Mesendoderm (in vitro differentiated cells): Measurements from ENCODE around the gene SNX25.
A peak's percentile ranks its signal among the peaks of the same experiment; 100 is the strongest.

Experiments used
- DNase-seq: peaks from one replicate; pipeline ENCODE4 v3.0.0; 2013
- H2AK5ac ChIP-seq: 2 replicates; pipeline ENCODE4 v1.6.1; 2013; ENCODE audit warnings: low read length, inconsistent platforms
- H2BK120ac ChIP-seq: 2 replicates; pipeline ENCODE4 v1.6.1; 2013; ENCODE audit warnings: low read depth, mild to moderate bottlenecking, low read length, moderate library complexity, mixed read lengths
- H2BK15ac ChIP-seq: replicated peaks from 2 replicates; pipeline ENCODE4 v1.6.1; 2013; ENCODE audit warnings: low read depth, mild to moderate bottlenecking, moderate library complexity
- H2BK5ac ChIP-seq: 2 replicates; pipeline ENCODE4 v1.6.1; 2013; ENCODE audit warnings: low read length, inconsistent platforms
- H3K18ac ChIP-seq: 2 replicates; pipeline ENCODE4 v1.6.1; 2013; ENCODE audit warnings: mild to moderate bottlenecking, low read length, mixed read lengths
- H3K23ac ChIP-seq: one replicate; pipeline ENCODE4 v1.6.1; 2013; ENCODE audit warnings: low read length
- H3K27ac ChIP-seq: 2 replicates; pipeline ENCODE4 v1.5.1; 2013; ENCODE audit warnings: low read depth, mild to moderate bottlenecking, inconsistent platforms, low read length, moderate library complexity
- H3K27me3 ChIP-seq: 2 replicates; pipeline ENCODE4 v1.6.1; 2013; ENCODE audit warnings: low read length, control low read depth, mild to moderate bottlenecking, inconsistent platforms; ENCODE audit not compliant: insufficient read depth, poor library complexity
- H3K36me3 ChIP-seq: 2 replicates; pipeline ENCODE4 v1.6.1; 2013; ENCODE audit warnings: low read length, inconsistent platforms; ENCODE audit not compliant: control insufficient read depth, insufficient read depth
- H3K4ac ChIP-seq: one replicate; pipeline ENCODE4 v1.6.1; 2013; ENCODE audit warnings: low read depth, mild to moderate bottlenecking, low read length, moderate library complexity
- H3K4me1 ChIP-seq: 2 replicates; pipeline ENCODE4 v1.6.1; 2013; ENCODE audit warnings: low read depth, low read length, inconsistent platforms; ENCODE audit not compliant: control insufficient read depth
- H3K4me2 ChIP-seq: 2 replicates; pipeline ENCODE4 v1.6.1; 2013; ENCODE audit warnings: low read length
- H3K4me3 ChIP-seq: 2 replicates; pipeline ENCODE4 v1.5.1; 2013; ENCODE audit warnings: mild to moderate bottlenecking, low read length
- H3K56ac ChIP-seq: one replicate; pipeline ENCODE4 v1.6.1; 2013; ENCODE audit warnings: low read length
- H3K79me1 ChIP-seq: 2 replicates; pipeline ENCODE4 v1.6.1; 2013; ENCODE audit warnings: low read length, inconsistent platforms
- H3K79me2 ChIP-seq: 2 replicates; pipeline ENCODE4 v1.6.1; 2013; ENCODE audit warnings: mild to moderate bottlenecking, low read length; ENCODE audit not compliant: control insufficient read depth, insufficient read depth
- H3K9ac ChIP-seq: 2 replicates; pipeline ENCODE4 v1.6.1; 2013; ENCODE audit warnings: low read length, inconsistent platforms
- H4K5ac ChIP-seq: one replicate; pipeline ENCODE4 v1.6.1; 2013; ENCODE audit warnings: low read length
- H4K8ac ChIP-seq: one replicate; pipeline ENCODE4 v1.6.1; 2013; ENCODE audit warnings: low read depth, mild to moderate bottlenecking, control low read depth, low read length, moderate library complexity
- WGBS: extraction: QIAGEN DNeasy Blood & Tissue Kit; methylation state at CpG from one replicate; pipeline ENCODE4 v1.1.7; 2013; ENCODE audit warnings: low lambda C conversion rate, missing lambda C conversion rate; ENCODE audit not compliant: insufficient coverage; ENCODE audit errors: extremely low coverage; 5-methylcytosine and 5-hydroxymethylcytosine counted together

The SNX25 gene

DNA sequence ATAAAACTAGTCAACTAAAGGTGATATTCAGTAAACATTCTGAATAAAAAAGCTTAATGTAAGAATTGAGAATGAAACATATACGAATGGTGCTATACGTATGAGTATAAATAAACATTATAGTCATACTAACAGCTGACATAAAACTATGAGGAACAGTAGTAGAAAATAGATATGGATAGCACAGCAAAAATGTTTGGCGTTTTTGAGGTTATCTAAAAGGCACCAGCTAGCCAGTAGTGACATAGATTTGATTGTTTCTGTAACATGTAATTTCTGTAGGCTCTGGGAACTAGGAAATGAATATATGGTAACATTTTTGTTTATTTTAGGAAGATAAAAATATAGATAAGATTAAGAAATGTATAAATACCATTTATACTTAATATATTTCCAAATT, 69.3 kb downstream of the SNX25 start:
- no peak overlapping the region for H2BK120ac ChIP-seq

DNA sequence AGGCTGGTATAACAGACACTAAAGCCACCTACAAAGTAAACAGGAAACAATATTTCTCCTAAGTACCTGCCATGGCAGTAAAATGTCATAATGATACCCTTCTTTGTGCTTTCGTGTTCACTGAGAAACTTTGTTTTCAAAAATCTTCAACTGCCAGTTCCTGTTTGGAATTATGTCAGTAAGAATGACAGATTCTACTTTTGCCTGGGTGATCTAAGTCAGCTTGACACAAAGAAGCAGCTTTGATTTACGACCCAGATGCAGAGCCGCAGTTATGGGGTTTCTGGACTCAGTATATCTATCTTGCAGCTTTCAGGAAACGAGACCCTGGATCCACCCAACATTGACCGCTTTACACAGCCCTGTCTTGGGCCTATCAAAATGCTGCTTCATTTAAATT, 71.2 kb downstream of the SNX25 start:
- Histone ChIP-seq H3K9ac (no peak overlapping the region), H3K36me3 (no peaks in the 10 kb centered on the region), H2BK15ac (no peak overlapping the region), H3K79me1 (no peaks in the 10 kb centered on the region), H3K79me2 (no peaks in the 10 kb centered on the region), H2BK5ac (no peak overlapping the region), H3K4me2 (no peak overlapping the region), H3K56ac (no peak overlapping the region), H3K4me1 (peaks cover 4% of the 10 kb centered on the region), H3K27ac (no peak overlapping the region), H3K4me3 (no peak overlapping the region), H4K5ac (no peak overlapping the region), H3K4ac (no peak overlapping the region), H2BK120ac (no peak overlapping the region), H3K18ac (no peak overlapping the region), H4K8ac (no peak overlapping the region), H3K27me3 (no peaks in the 10 kb centered on the region), H2AK5ac (no peak overlapping the region), H3K23ac (no peak overlapping the region)
- no peak for DNase-seq
- WGBS: no CpG with 5 or more reads among the region's 5 CpGs

More for the DNA sequence above, 69.3 kb downstream of the SNX25 start:
- DNase-seq: no peak
- no peak overlapping the region for H2BK15ac ChIP-seq
- no peak overlapping the region for H3K9ac ChIP-seq
- H3K56ac ChIP-seq: no peak overlapping the region
- no peak overlapping the region for H3K4ac ChIP-seq
- H3K79me2 ChIP-seq: no peaks in the 10 kb centered on the region
- H3K36me3 ChIP-seq: no peaks in the 10 kb centered on the region
- WGBS: no CpG with 5 or more reads among the region's 3 CpGs
- H3K27ac ChIP-seq: no peak overlapping the region
- H2BK5ac ChIP-seq: no peak overlapping the region
- H3K23ac ChIP-seq: no peak overlapping the region
- no peaks in the 10 kb centered on the region for H3K79me1 ChIP-seq
- H3K4me1 ChIP-seq: peaks cover 4% of the 10 kb centered on the region
- H4K8ac ChIP-seq: no peak overlapping the region
- no peaks in the 10 kb centered on the region for H3K27me3 ChIP-seq
- no peak overlapping the region for H3K4me2 ChIP-seq
- H3K18ac ChIP-seq: no peak overlapping the region
- H3K4me3 ChIP-seq: no peak overlapping the region
- no peak overlapping the region for H2AK5ac ChIP-seq
- H4K5ac ChIP-seq: no peak overlapping the region

DNA sequence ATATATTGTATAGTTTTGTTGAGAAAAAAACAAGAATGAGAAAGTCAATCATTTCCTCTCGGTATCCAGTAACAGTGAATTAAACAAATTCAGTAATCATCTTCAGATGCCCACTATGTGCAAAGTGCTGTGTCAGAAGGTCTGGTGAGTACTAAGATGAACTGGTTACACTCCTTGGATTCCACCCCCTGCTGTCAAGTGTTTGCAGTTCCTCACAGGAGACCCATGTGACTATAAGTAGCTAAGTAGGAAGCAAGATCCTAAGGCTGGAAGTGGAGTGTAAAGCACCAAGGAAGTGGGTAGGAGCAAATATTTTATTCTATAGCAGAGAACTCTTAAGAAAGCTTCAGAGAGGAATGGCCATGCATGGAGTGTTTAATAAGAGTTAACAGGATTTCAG, 73.6 kb downstream of the SNX25 start:
- Histone ChIP-seq H2AK5ac (no peak overlapping the region), H3K18ac (no peak overlapping the region), H3K4me3 (no peak overlapping the region), H3K27me3 (no peaks in the 10 kb centered on the region), H3K4me2 (no peak overlapping the region), H3K9ac (no peak overlapping the region), H2BK120ac (no peak overlapping the region), H2BK15ac (no peak overlapping the region), H3K56ac (no peak overlapping the region), H3K36me3 (no peaks in the 10 kb centered on the region), H4K5ac (no peak overlapping the region), H3K79me2 (no peaks in the 10 kb centered on the region), H3K4me1 (peaks cover 4% of the 10 kb centered on the region), H3K4ac (no peak overlapping the region), H3K27ac (no peak overlapping the region), H3K23ac (no peak overlapping the region), H4K8ac (no peak overlapping the region), H2BK5ac (no peak overlapping the region), H3K79me1 (no peaks in the 10 kb centered on the region)
- peak; percentile 65 for DNase-seq
- WGBS: no CpG with 5 or more reads among the region's 1 CpG

DNA sequence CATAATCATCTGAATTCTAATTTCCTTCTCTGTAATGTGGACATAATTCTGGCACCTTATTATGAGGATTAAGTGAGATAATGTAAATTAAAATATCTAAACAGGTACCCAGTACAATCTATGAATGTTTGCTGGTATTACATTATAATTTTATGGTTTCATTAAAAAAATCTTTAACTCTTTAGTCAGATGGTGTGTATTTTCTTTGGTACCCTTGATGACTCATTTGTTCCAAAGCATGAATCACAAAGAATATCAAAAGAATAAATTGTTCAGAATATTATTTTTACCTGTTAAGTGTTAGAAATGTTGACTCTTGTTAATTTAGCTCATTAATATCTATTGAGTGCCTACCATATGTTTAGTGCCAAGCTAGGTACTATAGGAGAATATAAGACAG, 74.3 kb downstream of the SNX25 start:
- no peak overlapping the region for H2BK15ac ChIP-seq
- H3K18ac ChIP-seq: no peak overlapping the region
- H3K27ac ChIP-seq: no peak overlapping the region
- peaks cover 2% of the 10 kb centered on the region for H3K36me3 ChIP-seq
- no peaks in the 10 kb centered on the region for H3K79me2 ChIP-seq
- H3K4me2 ChIP-seq: no peak overlapping the region
- no peak overlapping the region for H3K56ac ChIP-seq
- H3K4ac ChIP-seq: no peak overlapping the region
- no peak overlapping the region for H2AK5ac ChIP-seq
- H3K27me3 ChIP-seq: no peaks in the 10 kb centered on the region
- no peak overlapping the region for H3K4me3 ChIP-seq
- DNase-seq: no peak
- H3K9ac ChIP-seq: no peak overlapping the region
- H3K4me1 ChIP-seq: peaks cover 4% of the 10 kb centered on the region
- H4K8ac ChIP-seq: no peak overlapping the region
- no peak overlapping the region for H2BK120ac ChIP-seq
- H3K23ac ChIP-seq: no peak overlapping the region
- H4K5ac ChIP-seq: no peak overlapping the region
- H3K79me1 ChIP-seq: no peaks in the 10 kb centered on the region
- H2BK5ac ChIP-seq: no peak overlapping the region

DNA sequence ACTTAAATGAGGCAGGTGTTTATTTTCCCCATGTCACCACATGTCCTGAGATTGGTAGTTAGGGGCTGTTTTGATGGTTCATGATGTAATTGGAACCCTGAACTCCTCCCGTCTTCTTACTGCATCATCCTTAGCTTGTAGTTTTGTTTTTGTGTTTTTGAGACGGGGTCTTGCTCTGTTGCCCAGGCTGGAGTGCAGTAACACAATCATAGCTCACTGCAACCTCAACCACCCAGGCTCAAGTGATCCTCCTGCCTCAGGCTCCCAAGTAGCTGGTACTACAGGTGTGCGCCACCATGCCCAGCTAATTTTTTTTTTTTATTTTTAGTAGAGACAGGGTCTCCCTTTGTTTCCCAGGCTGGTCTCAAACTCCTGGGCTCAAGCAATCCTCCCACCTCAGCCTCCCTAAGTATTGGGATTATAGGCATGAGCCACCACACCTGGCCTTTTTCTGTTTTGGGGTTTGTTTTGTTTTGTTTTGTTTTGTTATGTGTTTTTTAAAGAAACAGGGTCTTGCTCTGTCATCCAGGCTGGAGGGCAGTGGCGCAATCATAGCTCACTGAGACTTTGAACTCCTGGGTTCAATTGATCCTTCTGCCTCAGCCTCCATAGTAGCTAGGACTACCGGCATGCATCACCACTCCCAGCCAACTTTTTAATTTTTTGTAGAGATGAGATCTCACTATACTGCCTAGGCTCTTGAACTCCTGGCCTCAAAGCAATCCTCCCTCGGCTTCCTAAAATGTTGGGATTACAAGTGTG, 76.4 kb downstream of the SNX25 start:
- H3K4me1 ChIP-seq: peaks cover 4% of the 10 kb centered on the region
- H3K4ac ChIP-seq: no peak overlapping the region
- no peaks in the 10 kb centered on the region for H3K79me1 ChIP-seq
- no peak overlapping the region for H3K27ac ChIP-seq
- peaks cover 2% of the 10 kb centered on the region for H3K36me3 ChIP-seq
- H3K27me3 ChIP-seq: no peaks in the 10 kb centered on the region
- no peak overlapping the region for H2BK120ac ChIP-seq
- H2BK15ac ChIP-seq: no peak overlapping the region
- H2AK5ac ChIP-seq: no peak overlapping the region
- H4K8ac ChIP-seq: no peak overlapping the region
- H3K56ac ChIP-seq: no peak overlapping the region
- H3K9ac ChIP-seq: no peak overlapping the region
- no peaks in the 10 kb centered on the region for H3K79me2 ChIP-seq
- no peak overlapping the region for H3K18ac ChIP-seq
- no peak overlapping the region for H3K4me3 ChIP-seq
- no peak overlapping the region for H4K5ac ChIP-seq
- WGBS: no CpG with 5 or more reads among the region's 6 CpGs
- no peak overlapping the region for H3K23ac ChIP-seq
- no peak overlapping the region for H2BK5ac ChIP-seq
- no peak for DNase-seq
- H3K4me2 ChIP-seq: no peak overlapping the region

DNA sequence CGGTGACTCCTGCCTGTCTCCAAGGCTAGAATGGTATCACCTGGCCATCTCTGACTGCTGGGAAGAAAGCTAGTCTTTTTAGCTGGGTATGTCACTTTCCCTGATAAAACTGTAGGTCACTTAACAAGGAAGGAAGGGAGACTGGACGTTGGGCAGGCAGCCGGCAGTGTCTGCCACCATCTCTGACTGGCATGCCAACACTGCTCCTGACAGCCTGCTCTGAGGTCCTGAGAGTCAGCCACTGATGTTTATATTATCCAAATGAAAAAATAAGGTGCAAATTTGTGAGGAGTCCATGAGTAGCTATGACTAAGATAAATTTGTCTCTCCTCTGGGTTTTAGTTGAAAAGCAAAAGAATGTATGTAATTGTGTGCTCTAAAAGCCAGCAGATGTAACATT, 77.2 kb downstream of the SNX25 start:
- Histone ChIP-seq H3K9ac (no peak overlapping the region), H2BK120ac (no peak overlapping the region), H3K4me1 (peaks cover 4% of the 10 kb centered on the region), H2AK5ac (no peak overlapping the region), H3K18ac (no peak overlapping the region), H3K4me3 (no peak overlapping the region), H3K56ac (no peak overlapping the region), H3K79me1 (no peaks in the 10 kb centered on the region), H3K27me3 (no peaks in the 10 kb centered on the region), H3K4me2 (no peak overlapping the region), H4K5ac (no peak overlapping the region), H3K4ac (no peak overlapping the region), H3K23ac (no peak overlapping the region), H2BK5ac (no peak overlapping the region), H3K36me3 (peaks cover 2% of the 10 kb centered on the region), H3K27ac (no peak overlapping the region), H3K79me2 (no peaks in the 10 kb centered on the region), H4K8ac (no peak overlapping the region), H2BK15ac (no peak overlapping the region)
- WGBS: no CpG with 5 or more reads among the region's 3 CpGs
- no peak for DNase-seq
